Fibroblast of skin of scalp (primary cell): ENCODE results near the gene ERP44.
A peak's percentile ranks its signal among the peaks of the same experiment; 100 is the strongest.
"Not testable (repeated sequence)": the region's sequence is repeated elsewhere in the genome, so short reads cannot be mapped to it uniquely, and the experiment has no call there.

ENCODE experiments used
- DNase-seq: peaks from one replicate; pipeline ENCODE4 v3.0.0-alpha.2; 2013

ERP44 gene

DNA sequence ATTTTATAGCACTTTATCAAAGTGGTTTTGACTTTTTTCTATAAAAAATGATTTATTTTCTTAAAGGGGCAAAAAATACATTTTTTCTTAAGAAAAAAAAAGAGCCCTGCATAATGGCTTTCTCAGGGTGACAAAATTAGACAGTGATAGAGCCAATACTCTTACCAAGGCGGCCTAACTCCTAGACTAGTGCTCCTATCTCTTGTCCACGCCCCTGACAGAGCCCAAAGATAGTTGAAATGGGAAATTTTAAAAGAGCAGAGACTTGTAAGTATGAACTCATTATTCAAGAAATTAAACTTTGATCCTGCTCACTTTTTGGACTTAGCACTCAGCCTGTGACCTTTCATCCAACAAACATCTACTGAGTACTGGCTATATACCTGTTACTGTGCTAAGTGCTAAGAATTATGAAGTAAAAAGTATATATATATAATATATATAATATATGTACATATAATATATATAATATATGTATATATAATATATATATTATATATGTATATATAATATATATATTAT, 1.4 kb upstream of the ERP44 start:
- no peak for DNase-seq

DNA sequence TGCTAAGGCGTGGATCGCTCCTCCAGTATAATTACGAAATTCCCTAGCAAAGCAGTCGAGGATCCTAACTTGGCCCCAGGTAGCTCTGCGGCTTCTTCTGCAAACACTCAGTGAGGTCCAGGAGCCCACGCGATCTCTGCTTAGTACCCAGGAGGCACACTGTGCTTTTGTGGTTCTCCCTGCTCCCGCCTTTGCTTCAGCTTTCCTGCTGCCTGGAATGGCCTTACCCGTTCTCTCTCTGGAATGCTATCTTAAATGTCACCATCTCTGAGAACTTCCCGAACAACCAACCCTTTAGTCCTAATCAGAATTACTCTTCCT, 882 bp upstream of the ERP44 start:
- DNase-seq = no peak

DNA sequence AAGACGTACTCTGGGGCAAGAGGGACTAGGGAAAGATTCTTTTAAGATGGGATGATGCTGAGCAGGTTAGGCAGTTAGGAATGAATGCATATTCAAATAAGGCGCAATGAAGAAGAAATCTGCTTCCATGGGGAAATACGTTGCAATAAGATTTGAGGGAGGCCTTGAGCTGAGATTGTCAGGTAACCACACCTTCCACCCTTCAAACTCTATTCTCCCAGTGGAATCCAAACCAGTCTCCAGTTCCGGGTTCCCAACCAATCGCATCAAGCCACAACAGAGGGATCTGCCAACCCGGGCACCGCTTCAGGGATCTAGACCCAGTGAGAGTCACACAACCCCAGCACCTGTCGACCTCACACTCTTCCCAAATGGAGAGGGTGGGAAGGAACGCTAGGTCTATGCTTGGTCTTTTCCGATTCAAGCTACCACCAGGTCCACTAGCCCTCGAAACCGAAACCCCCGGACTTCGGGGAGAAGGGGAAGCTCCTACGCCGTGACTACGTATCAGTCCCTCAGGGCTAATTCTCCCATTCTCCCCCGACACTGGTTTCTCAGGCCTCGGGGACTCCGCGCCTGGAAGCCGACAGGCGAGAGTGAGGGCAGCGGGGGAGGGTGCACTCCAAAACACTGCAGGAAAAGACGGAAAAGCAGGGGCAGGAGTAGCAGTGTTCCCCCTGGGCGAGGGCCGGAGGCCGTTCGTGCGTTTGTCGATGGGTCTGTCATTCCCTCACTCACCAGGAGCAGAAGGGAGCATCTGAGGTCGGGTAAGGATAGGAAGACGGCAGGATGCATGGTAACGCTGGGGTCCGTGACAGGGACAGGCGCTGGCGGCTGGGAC, 534 bp downstream of the ERP44 start:
- DNase-seq = peak; percentile 16

DNA sequence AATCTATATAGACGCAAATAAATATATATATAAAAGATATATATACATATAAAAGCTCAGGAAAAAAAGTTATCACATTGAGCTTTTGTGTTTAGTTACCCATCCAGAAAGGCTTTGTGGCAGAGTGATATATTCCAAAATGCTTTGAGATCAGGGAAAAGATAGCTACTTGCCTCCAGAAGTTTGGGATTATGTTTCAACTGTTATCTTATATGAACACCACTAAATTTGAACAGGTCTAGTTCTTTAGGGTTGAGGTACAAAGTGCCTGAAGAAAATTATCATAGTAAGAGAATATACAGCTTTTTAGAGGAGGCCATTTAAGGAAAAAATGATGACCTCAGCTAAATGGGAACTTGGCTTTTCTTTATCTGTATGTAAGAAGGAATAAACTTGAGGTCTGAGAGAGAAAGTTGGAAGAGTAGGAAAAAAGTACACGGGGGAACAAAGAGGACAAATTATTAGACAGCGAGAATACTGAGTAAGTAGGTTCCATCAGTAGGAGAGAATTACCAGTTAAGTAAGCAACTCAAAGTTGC, 2.4 kb downstream of the ERP44 start:
- no peak for DNase-seq

DNA sequence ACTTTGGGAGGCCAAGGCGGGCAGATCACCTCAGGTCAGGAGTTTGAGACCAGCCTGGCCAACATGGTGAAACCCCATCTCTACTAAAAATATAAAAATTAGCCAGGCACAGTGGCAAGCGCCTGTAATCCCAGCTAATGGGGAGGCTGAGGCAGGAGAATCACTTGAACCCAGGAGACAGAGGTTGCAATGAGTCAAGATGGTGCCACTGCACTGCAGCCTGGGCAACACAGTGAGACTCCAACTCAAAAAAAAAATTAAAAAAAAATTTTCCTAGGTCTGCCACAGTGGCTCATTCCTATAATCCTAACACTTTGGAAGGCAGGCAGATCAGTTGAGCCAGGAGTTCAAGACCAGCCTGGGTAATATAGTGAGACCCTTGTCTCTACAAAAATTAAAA, 4.4 kb downstream of the ERP44 start:
- DNase-seq = not testable (repeated sequence)

DNA sequence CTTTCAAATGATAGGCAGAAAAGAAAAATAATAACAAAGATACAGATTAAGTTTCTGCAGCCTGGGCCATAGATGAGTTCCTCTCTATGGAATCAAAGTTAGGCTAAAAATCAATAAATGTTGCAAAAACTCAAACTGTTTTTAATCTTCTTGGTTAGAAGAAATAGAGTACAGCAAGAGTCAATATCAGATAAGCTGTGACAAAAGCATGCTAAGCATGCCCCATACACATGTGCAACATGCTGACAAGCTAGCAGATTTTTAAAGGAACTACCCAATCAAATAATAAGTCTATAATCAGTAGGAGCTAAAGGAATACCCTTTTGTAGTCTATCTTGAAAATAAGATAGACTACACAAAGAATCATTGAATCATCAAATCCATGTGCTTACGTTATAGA, 6.7 kb downstream of the ERP44 start:
- DNase-seq = no peak

DNA sequence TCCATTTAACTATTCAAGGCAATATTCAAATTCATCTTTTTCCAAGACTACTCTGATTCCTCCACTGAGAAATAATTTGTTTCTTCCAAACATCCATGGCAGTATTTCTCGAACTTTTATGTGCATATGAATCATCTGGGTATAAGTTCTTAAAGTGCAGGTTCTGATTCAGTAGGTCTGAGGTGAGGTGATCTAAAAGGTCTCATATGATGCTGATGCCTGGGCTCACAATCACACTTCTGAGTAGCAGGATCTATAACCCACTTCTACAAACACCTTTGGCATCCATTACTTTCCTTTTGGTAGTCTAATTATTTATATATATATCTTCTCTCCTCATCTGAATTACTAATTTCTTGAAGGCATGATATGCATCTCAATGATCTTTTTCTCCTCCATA, 7.2 kb downstream of the ERP44 start:
- no peak for DNase-seq

DNA sequence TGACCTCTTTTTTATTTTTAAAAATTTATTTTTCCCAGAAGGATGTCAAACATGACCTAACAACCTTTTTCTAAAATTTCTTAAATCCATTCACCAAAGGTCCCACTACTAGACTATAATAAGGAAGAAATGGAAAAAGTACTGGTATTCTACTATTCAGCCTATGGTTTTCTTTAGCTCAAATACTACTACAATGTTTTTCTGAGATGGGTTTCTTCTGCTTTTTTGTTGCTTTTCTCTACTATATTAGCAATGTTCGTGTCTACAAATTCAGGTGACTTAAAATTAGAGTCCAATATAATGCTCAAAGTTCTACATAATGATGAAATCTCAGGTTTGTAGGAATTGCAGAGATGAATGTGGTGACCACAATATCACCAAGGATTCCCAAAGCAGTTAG, 7.9 kb downstream of the ERP44 start:
- DNase-seq = no peak

DNA sequence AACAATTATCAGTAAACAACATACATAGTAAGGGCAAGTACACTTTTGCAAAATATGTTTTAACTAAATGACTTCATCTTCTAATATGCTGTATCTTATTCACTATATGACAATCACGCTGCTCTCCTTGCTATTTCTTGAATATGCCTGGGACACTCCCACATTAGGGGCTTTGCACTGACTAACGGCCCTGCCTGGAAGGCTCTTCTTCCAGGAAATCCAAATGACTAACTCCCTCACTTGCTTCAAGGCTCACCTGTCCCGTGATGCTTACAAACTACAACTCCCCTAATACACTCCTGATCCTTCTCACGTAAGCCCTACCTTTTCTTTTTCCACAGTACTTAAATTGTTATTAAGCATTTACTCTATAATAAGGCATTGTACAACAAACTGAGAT, 10.6 kb downstream of the ERP44 start:
- no peak for DNase-seq

DNA sequence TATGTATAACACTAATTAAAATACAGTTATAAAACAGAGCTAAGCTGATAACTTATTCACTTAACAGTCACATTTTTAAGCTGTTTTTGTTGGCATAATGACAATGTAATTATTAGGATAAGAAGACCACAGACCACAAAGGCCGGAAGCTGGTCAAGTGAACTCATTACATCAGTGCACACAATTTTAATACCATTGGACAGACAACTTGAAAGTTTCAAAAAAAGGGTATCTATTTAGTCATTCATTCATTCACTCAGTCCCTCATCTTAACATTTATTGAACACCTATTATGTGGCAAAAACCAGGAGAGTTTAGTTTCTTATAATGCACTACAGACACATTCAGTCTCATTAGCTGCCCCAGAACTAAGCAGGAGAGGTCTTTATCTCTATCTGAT, 11.6 kb downstream of the ERP44 start:
- peak; percentile 51 for DNase-seq

DNA sequence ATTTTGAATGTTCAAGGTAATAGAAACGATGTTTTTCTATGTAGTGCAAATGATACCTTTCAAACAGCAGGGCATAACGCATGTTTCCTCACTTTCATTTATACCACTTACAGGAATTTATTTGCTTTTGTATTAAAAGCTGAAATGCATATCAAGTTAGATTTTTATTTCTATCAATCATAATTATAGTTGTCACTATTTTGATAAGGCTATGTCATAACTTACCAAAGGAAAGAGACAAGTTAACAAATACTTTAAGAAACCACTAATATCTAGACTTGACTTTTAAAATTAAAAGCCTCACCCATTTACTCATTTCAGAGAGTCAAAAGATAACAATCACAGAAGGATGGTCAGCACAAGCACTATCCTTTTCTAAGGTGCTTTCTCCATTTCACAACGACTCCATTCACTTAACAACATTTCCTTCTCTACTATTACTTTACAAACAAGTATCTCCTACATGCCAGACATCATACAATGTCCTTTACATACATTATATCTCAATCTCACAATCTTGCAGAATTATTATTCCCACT, 12.6 kb downstream of the ERP44 start:
- DNase-seq = no peak

DNA sequence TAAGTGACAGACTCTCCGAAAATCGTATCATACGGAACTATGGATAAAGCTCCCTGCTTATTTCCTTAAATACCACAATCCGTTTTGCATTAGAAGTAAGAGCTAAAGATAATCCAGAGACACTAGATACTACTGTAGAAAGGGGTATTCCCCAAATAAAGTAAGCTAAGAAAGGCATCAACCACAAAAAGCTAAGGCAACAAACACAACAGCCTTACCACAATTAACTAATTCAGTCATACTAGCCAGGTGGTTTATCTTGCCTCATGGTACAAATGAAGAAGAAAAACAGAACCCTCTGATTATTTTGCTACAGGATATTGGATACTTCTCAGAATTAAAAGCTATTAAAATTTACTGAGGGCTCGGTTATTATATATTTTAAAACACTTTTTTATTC, 14.1 kb downstream of the ERP44 start:
- DNase-seq = no peak

DNA sequence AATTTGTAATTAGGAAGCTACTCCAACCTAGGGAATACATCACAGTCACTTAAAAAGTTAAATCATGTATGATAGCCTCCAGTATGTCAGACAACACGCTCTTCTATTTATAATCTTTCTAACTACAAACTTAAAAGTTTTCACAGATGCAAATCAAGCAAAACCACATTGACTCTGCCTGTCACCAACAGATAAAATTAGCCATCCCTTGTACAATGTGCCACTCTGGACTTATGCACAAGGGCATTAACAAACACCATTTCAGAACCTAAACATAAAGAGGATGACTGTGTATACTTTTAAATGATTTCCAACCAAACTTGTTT, 14.7 kb downstream of the ERP44 start:
- no peak for DNase-seq

DNA sequence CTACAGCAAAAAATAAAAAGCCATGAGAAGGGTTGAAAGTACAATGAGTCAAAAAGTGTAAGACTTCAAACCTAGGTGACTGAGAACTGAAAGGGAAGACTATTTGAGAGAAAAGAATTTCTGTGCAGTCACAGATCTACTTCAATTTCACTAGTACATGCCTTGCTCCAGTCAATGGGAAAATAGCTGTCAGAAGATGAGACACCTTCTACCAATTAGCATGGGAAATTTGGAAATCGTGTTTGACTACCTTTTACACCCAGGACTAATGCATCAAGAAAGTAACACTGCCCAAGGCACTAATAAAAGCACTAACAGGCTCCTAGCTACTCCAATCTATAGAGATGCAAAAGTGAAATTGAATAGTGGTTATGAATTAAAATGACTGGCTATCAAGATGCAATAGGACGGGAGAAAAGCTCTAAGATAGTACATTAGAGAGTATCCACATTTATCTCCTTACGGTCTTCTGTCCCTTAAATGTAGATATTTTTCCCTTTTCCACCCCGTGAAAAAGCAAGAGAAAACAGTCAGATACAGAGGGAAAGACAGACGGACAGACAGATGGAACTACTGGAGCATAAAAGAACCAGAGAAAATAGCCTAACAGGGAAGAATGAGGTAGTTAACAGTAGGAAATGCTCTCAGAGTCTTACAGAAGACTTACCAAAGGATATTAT, 15.2 kb downstream of the ERP44 start:
- DNase-seq = no peak

DNA sequence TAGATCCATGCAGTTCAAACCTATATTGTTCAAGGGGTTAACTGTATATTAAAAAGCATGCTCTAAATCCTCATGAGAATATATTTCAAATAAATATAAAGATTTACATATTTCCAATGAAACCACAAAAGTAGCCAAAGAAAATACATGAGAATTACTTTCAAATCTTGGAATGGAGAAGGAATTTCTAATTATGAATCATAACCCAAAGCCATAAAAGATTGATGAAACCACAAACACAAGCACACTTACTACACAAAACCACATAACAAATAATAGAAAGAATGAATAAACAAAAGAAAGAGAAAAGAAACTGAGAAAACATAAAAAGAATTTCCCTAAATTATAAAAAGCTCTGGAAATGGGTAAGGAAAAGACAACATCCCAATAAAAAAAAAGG, 16.0 kb downstream of the ERP44 start:
- peak; percentile 81 for DNase-seq

DNA sequence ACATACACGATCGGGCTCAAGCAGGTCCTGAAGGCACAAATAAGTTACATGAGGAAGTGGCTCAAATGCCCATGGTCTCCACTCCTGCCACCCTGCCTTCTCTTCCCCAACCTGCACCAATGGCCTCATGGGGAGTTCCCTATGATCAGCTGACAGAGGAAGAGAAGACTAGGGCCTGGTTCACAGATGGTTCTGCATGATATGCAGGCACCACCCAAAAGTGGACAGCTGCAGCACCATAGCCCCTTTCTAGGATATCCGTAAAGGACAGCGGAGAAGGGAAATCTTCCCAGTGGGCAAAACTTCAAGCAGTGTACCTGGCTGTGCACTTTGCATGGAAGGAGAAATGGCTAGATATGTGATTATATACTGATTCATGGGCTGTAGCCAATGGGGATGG, 22.5 kb downstream of the ERP44 start:
- DNase-seq = not testable (repeated sequence)

DNA sequence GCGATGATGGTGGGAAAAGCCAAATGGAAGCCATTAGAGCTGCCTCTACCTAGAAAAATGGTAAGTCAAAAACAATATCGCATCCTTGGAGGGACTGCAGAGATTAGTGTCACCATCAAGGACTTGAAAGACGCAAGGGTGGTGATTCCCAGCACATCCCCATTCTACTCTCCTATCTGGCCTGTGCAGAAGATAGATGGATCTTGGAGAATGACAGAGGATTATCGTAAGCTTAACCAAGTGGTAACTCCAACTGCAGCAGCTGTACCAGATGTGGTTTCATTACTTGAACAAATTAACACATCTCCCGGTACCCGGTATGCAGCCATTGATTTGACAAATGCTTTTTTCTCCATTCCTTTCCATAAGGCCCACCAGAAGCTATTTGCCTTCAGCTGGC, 23.8 kb downstream of the ERP44 start:
- no peak for DNase-seq

DNA sequence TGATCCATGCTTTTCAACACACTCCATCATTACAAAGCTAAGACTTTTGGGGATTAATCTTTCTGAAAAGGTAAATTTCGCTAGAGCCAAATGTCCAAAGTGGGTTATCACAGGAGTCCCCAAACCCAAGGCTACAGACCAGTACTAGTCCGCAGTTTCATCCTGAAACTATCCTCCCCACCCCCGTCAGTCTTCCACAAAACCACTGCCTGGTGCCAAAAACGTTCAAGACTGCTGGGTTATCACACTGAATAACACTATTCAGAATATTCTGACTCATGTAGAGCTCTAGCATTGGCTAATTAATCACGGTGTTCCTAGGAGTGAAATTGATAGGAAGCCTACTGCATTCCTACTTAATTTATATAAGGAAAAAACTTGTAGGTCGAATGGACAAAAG, 24.7 kb downstream of the ERP44 start:
- DNase-seq = no peak

DNA sequence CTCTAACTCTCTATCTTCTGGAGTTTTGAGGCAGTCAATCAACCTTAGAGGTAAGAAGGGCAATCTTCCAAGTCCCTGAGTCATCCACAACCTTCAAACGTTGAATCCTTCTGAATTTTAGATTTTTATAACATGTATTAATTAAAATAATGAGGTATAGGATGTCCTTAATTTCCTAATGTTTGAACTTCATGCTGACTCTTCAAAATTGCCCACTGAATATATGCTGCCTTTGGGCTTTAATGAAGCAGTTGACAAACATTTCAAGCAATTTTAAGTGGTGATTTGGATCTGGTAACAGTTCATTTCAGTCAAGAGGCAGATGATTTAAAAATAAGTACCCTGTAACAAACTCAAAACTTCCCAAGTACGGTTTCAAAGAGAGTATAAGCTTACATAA, 26.0 kb downstream of the ERP44 start:
- DNase-seq = no peak

DNA sequence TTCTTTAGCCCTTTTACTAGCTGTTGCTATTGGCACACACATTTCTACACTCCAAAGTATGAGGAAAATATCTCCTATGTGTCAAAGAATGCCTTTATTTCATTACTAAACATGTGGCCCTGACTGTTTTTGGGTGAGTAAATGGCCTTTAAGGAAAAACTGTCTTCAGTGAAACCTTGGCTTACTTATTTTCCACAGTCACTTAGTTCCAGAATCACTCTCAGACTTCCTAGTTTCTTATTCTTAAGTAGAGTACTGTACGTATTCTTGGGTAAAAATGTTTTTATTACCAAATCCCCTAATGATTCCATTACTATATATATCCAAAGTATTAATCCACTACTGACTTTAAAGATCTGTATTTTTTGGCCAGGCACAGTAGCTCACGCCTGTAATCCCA, 27.5 kb downstream of the ERP44 start:
- no peak for DNase-seq

DNA sequence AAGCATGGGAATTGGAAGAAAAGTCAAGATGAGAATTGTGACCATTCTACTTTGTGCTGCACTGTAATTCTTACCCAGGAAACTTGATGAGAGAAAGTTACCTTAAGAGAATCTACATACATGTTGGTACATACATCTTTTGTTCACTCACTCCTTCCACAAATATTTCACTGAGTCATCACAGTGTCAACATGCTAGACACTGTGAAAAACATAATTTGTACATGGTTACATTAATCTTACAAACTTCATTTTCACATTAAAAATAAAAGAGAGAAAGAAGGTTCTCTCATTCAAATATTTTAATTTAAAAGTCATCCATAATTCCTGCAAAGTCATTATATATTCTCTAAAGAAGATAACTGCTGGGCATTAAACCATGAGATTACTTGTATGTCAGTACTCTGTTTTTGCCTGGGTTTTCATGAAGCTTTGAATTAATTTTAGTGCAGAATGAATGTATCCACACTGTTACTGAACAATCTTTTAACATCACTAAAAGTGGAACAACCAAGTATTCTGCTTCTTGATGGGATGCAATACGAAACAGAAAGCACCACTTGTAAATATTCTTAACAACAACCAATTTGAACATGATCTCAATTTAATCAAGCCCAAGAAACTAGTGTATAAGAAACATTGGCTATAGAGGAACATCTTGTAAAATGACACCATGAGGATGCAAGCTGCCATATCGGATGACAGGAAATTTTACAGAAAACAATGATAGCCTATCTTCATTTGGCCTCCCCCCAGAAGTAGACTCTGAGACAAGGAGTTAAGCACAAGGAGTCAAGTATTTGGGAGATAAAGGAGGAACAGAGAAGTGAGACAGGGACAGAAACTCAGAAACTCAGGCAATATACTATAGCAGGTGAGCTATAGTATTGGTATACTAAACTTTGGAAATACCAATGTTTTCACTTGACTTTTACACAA, 28.4 kb downstream of the ERP44 start:
- peak; percentile 7 for DNase-seq

DNA sequence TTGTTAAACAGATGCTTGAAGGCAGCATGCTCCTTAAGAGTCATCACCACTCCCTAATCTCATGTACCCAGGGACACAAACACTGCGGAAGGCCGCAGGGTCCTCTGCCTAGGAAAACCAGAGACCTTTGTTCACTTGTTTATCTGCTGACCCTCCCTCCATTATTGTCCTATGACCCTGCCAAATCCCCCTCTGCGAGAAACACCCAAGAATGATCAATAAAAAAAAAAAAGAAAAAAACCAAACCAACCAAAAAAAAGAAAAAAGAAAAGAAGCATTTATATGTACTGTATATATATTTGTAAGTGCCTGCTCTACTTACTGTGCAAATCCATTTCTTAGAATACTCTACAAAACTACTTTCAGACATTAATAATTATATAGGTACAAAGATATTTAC, 29.7 kb downstream of the ERP44 start:
- DNase-seq = not testable (repeated sequence)

DNA sequence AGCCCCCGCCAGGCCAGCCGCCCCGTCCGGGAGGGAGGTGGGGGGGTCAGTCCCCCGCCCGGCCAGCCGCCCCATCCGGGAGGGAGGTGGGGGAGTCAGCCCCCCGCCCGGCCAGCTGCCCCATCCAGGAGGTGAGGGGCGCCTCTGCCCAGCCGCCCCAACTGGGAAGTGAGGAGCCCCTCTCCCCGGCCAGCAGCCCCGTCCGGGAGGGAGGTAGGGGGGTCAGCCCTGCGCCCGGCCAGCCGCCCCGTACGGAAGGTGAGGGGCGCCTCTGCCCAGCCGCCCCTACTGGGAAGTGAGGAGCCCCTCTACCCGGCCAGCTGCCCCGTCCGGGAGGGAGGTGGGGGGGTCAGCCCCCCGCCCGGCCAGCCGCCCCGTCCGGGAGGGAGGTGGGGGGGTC, 30.8 kb downstream of the ERP44 start:
- not testable (repeated sequence) for DNase-seq
